ENCODE results near the gene EME2. TPM values are rescaled to one million over a fixed set of nuclear protein-coding genes. Genes with fewer than 3 reads are reported as not detected.

Gene EME2
- total and polyA plus RNA-seq, 2 donors (not counting 1 experiment from before 2014, with no cell fraction given): 2.2 to 8.3 TPM

DNA sequence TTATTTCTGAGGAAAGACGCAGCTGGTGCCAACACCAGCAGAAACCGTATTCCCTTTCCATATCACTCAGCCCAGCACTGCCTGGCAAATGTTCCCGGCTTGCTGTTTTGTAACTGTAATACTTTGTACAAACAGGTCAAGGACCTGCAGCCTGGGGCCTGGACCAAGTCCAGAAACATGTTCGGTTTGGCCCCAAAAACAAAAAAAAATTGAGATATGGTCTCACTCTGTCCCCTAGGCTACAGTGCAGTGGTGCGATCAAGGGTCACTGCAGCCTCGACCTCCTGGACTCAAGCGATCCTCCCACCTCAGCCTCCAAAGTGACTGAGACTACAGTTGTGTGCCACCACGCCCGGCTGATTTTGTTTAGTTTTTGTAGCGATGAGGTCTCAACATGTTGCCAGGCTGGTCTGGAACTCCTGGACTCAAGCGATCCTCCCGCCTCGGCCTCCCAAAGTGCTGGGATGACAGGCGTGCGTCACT lies 52.8 kb downstream of the EME2 start:
- Histone ChIP-seq H3K4me3 (replicated peaks in 1 of 4; ENCODE audit: control extremely low read depth in 1 of 4, insufficient read depth in 1 of 4, low read depth in 3 of 4, low read length in 4 of 4) (peak overlapping the region; percentile 17 to 99 (median 78)), H3K9ac (ENCODE audit: insufficient read depth, low read length) (no peak overlapping the region), H3K27me3 (ENCODE audit: control insufficient read depth, insufficient read depth, low read length) (no peaks in the 10 kb centered on the region), H3K9me3 (ENCODE audit: control insufficient read depth, insufficient read depth, low read depth, low read length) (no peaks in the 10 kb centered on the region), H3K27ac (ENCODE audit: insufficient read depth, low read length) (no peak overlapping the region), H2AFZ (ENCODE audit: low read length) (no peak overlapping the region), H3K36me3 (ENCODE audit: control insufficient read depth, insufficient read depth, low read length) (peaks cover 4% of the 10 kb centered on the region), H3K79me2 (ENCODE audit: control insufficient read depth, insufficient read depth, low read length) (peaks cover 26% of the 10 kb centered on the region), H4K20me1 (ENCODE audit: control insufficient read depth, extremely low read depth, insufficient read depth, low read length) (no peaks in the 10 kb centered on the region), H3K4me2 (ENCODE audit: extremely low read depth, insufficient read depth, low read length) (peak overlapping the region; percentile 94), H3K4me1 (ENCODE audit: control insufficient read depth, extremely low read depth, insufficient read depth, low read length) (peaks cover 7% of the 10 kb centered on the region)
- no peak for TF ChIP-seq EZH2 (IDR thresholded peaks at IDR 0.05; ENCODE audit: low read length, missing control alignments)
- TF ChIP-seq, protein P1, sequence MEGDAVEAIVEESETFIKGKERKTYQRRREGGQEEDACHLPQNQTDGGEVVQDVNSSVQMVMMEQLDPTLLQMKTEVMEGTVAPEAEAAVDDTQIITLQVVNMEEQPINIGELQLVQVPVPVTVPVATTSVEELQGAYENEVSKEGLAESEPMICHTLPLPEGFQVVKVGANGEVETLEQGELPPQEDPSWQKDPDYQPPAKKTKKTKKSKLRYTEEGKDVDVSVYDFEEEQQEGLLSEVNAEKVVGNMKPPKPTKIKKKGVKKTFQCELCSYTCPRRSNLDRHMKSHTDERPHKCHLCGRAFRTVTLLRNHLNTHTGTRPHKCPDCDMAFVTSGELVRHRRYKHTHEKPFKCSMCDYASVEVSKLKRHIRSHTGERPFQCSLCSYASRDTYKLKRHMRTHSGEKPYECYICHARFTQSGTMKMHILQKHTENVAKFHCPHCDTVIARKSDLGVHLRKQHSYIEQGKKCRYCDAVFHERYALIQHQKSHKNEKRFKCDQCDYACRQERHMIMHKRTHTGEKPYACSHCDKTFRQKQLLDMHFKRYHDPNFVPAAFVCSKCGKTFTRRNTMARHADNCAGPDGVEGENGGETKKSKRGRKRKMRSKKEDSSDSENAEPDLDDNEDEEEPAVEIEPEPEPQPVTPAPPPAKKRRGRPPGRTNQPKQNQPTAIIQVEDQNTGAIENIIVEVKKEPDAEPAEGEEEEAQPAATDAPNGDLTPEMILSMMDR (conservative IDR thresholded peaks at IDR 0.05 in 1 of 2, IDR thresholded peaks at IDR 0.05 in 1 of 2; ENCODE audit: low read depth in 1 of 2, low read length in 2 of 2): no peak
- DNase-seq (ENCODE audit: low read depth in 2 of 2): no peak

Other genes starting within 250 kb of the EME2 start
- gene TMEM204, start 239.1 kb upstream of the EME2 start, total RNA-seq: 10.3 and 12.4 TPM in 2 replicates
- gene TMEM204, start 239.1 kb upstream of the EME2 start, polyA plus RNA-seq: 9.6 and 10.9 TPM in 2 replicates
- 33.4 and 34.3 TPM in 2 replicates for gene IFT140, start 160.7 kb upstream of the EME2 start, total RNA-seq
- 5.3 and 6.2 TPM in 2 replicates for gene IFT140, start 160.7 kb upstream of the EME2 start, polyA plus RNA-seq
- gene CRAMP1, start 160.4 kb upstream of the EME2 start, total RNA-seq: 4.6 and 7.8 TPM in 2 replicates
- 6.2 and 7.4 TPM in 2 replicates for gene CRAMP1, start 160.4 kb upstream of the EME2 start, polyA plus RNA-seq
- 15.5 and 22.9 TPM in 2 replicates for gene JPT2, start 94.5 kb upstream of the EME2 start, total RNA-seq
- gene JPT2, start 94.5 kb upstream of the EME2 start, polyA plus RNA-seq: 41.2 and 55.2 TPM in 2 replicates
- gene MAPK8IP3, start 66.6 kb upstream of the EME2 start, total RNA-seq: 24.1 and 36.3 TPM in 2 replicates
- gene MAPK8IP3, start 66.6 kb upstream of the EME2 start, polyA plus RNA-seq: 7.9 and 9.4 TPM in 2 replicates
- 61.9 and 69.7 TPM in 2 replicates for gene NME3, start 1.3 kb upstream of the EME2 start, total RNA-seq
- 8.7 and 9.9 TPM in 2 replicates for gene NME3, start 1.3 kb upstream of the EME2 start, polyA plus RNA-seq
- gene MRPS34, start 324 bp downstream of the EME2 start, total RNA-seq: 58.6 and 74.3 TPM in 2 replicates
- gene MRPS34, start 324 bp downstream of the EME2 start, polyA plus RNA-seq: 40.1 and 61.5 TPM in 2 replicates
- gene SPSB3, start 9.8 kb downstream of the EME2 start, total RNA-seq: 30.6 and 32.7 TPM in 2 replicates
- 7.7 and 9.6 TPM in 2 replicates for gene SPSB3, start 9.8 kb downstream of the EME2 start, polyA plus RNA-seq
- 43.6 and 49.3 TPM in 2 replicates for gene NUBP2, start 10.2 kb downstream of the EME2 start, total RNA-seq
- 13.5 and 18.1 TPM in 2 replicates for gene NUBP2, start 10.2 kb downstream of the EME2 start, polyA plus RNA-seq
- not detected in 2 replicates for gene IGFALS, start 20.9 kb downstream of the EME2 start, total RNA-seq
- not detected in 2 replicates for gene IGFALS, start 20.9 kb downstream of the EME2 start, polyA plus RNA-seq
- 29.8 and 47.4 TPM in 2 replicates for gene HAGH, start 54.0 kb downstream of the EME2 start, total RNA-seq
- 18.4 and 24.0 TPM in 2 replicates for gene HAGH, start 54.0 kb downstream of the EME2 start, polyA plus RNA-seq
- 66.0 and 78.3 TPM in 2 replicates for gene FAHD1, start 54.4 kb downstream of the EME2 start, total RNA-seq
- 28.3 and 37.4 TPM in 2 replicates for gene FAHD1, start 54.4 kb downstream of the EME2 start, polyA plus RNA-seq
- not detected in 2 replicates for gene MEIOB, start 99.4 kb downstream of the EME2 start, total RNA-seq
- gene MEIOB, start 99.4 kb downstream of the EME2 start, polyA plus RNA-seq: 0.05 TPM in 1 of 2 replicates, not detected in the other
- not detected in 2 replicates for gene HS3ST6, start 145.6 kb downstream of the EME2 start, total RNA-seq
- gene HS3ST6, start 145.6 kb downstream of the EME2 start, polyA plus RNA-seq: not detected in 2 replicates
- gene MSRB1, start 170.4 kb downstream of the EME2 start, total RNA-seq: 5.6 and 7.1 TPM in 2 replicates
- 21.4 and 25.6 TPM in 2 replicates for gene MSRB1, start 170.4 kb downstream of the EME2 start, polyA plus RNA-seq
- not detected in 2 replicates for gene RPL3L, start 181.9 kb downstream of the EME2 start, total RNA-seq
- gene RPL3L, start 181.9 kb downstream of the EME2 start, polyA plus RNA-seq: not detected in 2 replicates
- 149 TPM in 2 replicates for gene NDUFB10, start 186.7 kb downstream of the EME2 start, total RNA-seq
- 123 and 152 TPM in 2 replicates for gene NDUFB10, start 186.7 kb downstream of the EME2 start, polyA plus RNA-seq
- gene RPS2, start 192.0 kb downstream of the EME2 start, total RNA-seq: 2,596 and 3,027 TPM in 2 replicates
- 1,683 and 2,648 TPM in 2 replicates for gene RPS2, start 192.0 kb downstream of the EME2 start, polyA plus RNA-seq
- not detected in 2 replicates for gene RNF151, start 194.0 kb downstream of the EME2 start, total RNA-seq
- not detected in 2 replicates for gene RNF151, start 194.0 kb downstream of the EME2 start, polyA plus RNA-seq
- 20.0 and 23.9 TPM in 2 replicates for gene TBL3, start 199.2 kb downstream of the EME2 start, total RNA-seq
- gene TBL3, start 199.2 kb downstream of the EME2 start, polyA plus RNA-seq: 14.6 and 25.4 TPM in 2 replicates
- gene NOXO1, start 208.7 kb downstream of the EME2 start, total RNA-seq: under 0.01 TPM in 1 of 2 replicates, not detected in the other
- 0.03 TPM in 2 replicates for gene NOXO1, start 208.7 kb downstream of the EME2 start, polyA plus RNA-seq
- gene GFER, start 211.4 kb downstream of the EME2 start, total RNA-seq: 13.1 and 13.2 TPM in 2 replicates
- gene GFER, start 211.4 kb downstream of the EME2 start, polyA plus RNA-seq: 7.5 and 12.5 TPM in 2 replicates
- 1.5 and 1.8 TPM in 2 replicates for gene SYNGR3, start 217.2 kb downstream of the EME2 start, total RNA-seq
- gene SYNGR3, start 217.2 kb downstream of the EME2 start, polyA plus RNA-seq: 1.8 and 6.0 TPM in 2 replicates
- gene ZNF598, start 237.0 kb downstream of the EME2 start, total RNA-seq: 10.8 and 18.8 TPM in 2 replicates
- 11.6 and 18.7 TPM in 2 replicates for gene ZNF598, start 237.0 kb downstream of the EME2 start, polyA plus RNA-seq
- 0.26 and 0.99 TPM in 2 replicates for gene NPW, start 247.0 kb downstream of the EME2 start, total RNA-seq
- gene NPW, start 247.0 kb downstream of the EME2 start, polyA plus RNA-seq: 0.06 and 0.20 TPM in 2 replicates